H9 (cell line): Measurements from ENCODE around the gene MT1A. TPM values are rescaled to one million over a fixed set of nuclear protein-coding genes. Genes with fewer than 3 reads are reported as not detected.

Experiments
- DNase-seq: peaks from one replicate; pipeline ENCODE4 v3.0.0-alpha.2; 2017
- H2AFZ ChIP-seq: one replicate; pipeline ENCODE4 v1.6.1; 2013; ENCODE audit warnings: mild to moderate bottlenecking, low read length, control low read depth, moderate library complexity
- H2AK5ac ChIP-seq: 2 replicates; pipeline ENCODE4 v1.6.1; 2013; ENCODE audit warnings: low read length, control low read depth, mixed read lengths; ENCODE audit not compliant: insufficient read length
- H2BK120ac ChIP-seq: one replicate; pipeline ENCODE4 v1.6.1; 2013; ENCODE audit warnings: low read depth, mild to moderate bottlenecking, low read length, control low read depth, inconsistent platforms; ENCODE audit not compliant: poor library complexity, severe bottlenecking
- H2BK12ac ChIP-seq: 2 replicates; pipeline ENCODE4 v1.6.1; 2013; ENCODE audit warnings: low read length, control low read depth, mixed read lengths, low read depth; ENCODE audit not compliant: insufficient read length
- H2BK15ac ChIP-seq: 2 replicates; pipeline ENCODE4 v1.6.1; 2013; ENCODE audit warnings: low read depth, low read length, control low read depth
- H2BK20ac ChIP-seq: one replicate; pipeline ENCODE4 v1.6.1; 2013; ENCODE audit warnings: low read depth, mild to moderate bottlenecking, low read length, control low read depth, inconsistent platforms; ENCODE audit not compliant: poor library complexity, severe bottlenecking
- H2BK5ac ChIP-seq: 2 replicates; pipeline ENCODE4 v1.6.1; 2013; ENCODE audit warnings: low read length, control low read depth, mixed read lengths; ENCODE audit not compliant: insufficient read length
- H3K14ac ChIP-seq: 2 replicates; pipeline ENCODE4 v1.6.1; 2013; ENCODE audit warnings: low read length, control low read depth; ENCODE audit not compliant: insufficient read depth
- H3K18ac ChIP-seq: 2 replicates; pipeline ENCODE4 v1.6.1; 2013; ENCODE audit warnings: low read depth, mild to moderate bottlenecking, mixed read lengths, low read length, control low read depth; ENCODE audit not compliant: insufficient read length
- H3K23ac ChIP-seq: 2 replicates; pipeline ENCODE4 v1.6.1; 2013; ENCODE audit warnings: low read length, control low read depth, mixed read lengths, low read depth; ENCODE audit not compliant: insufficient read length
- H3K23me2 ChIP-seq: 2 replicates; pipeline ENCODE4 v1.6.1; 2013; ENCODE audit warnings: low read depth, mild to moderate bottlenecking, mixed read lengths, low read length, control low read depth; ENCODE audit not compliant: insufficient read length, poor library complexity, severe bottlenecking
- H3K27ac ChIP-seq: 2 replicates; pipeline ENCODE4 v1.5.1; 2013; ENCODE audit warnings: low read length, control low read depth, mixed read lengths, low read depth; ENCODE audit not compliant: insufficient read length
- H3K27me3 ChIP-seq: 2 replicates; pipeline ENCODE4 v1.6.1; 2013; ENCODE audit warnings: low read length, control low read depth, inconsistent platforms; ENCODE audit not compliant: insufficient read depth
- H3K4ac ChIP-seq: 2 replicates; pipeline ENCODE4 v1.6.1; 2013; ENCODE audit warnings: low read depth, mild to moderate bottlenecking, control low read depth, inconsistent platforms, low read length, moderate library complexity
- H3K4me1 ChIP-seq: 2 replicates; pipeline ENCODE4 v1.6.1; 2013; ENCODE audit warnings: low read length, control low read depth, inconsistent platforms; ENCODE audit not compliant: insufficient read depth
- H3K4me2 ChIP-seq: 2 replicates; pipeline ENCODE4 v1.6.1; 2013; ENCODE audit warnings: low read length, control low read depth, mixed read lengths; ENCODE audit not compliant: insufficient read length, insufficient read depth
- H3K56ac ChIP-seq: 2 replicates; pipeline ENCODE4 v1.6.1; 2013; ENCODE audit warnings: low read depth, mild to moderate bottlenecking, mixed read lengths, low read length, control low read depth; ENCODE audit not compliant: insufficient read length
- H3K79me1 ChIP-seq: 2 replicates; pipeline ENCODE4 v1.6.1; 2013; ENCODE audit warnings: low read depth, mild to moderate bottlenecking, moderate library complexity, low read length, control low read depth, inconsistent platforms; ENCODE audit not compliant: insufficient read depth, poor library complexity, severe bottlenecking
- H3K79me2 ChIP-seq: 2 replicates; pipeline ENCODE4 v1.6.1; 2013; ENCODE audit warnings: low read length, control low read depth, inconsistent platforms; ENCODE audit not compliant: insufficient read depth
- H3K9ac ChIP-seq: 2 replicates; pipeline ENCODE4 v1.6.1; 2013; ENCODE audit warnings: low read length, control low read depth, mixed read lengths; ENCODE audit not compliant: insufficient read length; ENCODE audit errors: extremely low read depth
- H3K9me3 ChIP-seq: one replicate; pipeline ENCODE4 v1.6.1; 2013; ENCODE audit warnings: low read depth, low read length, inconsistent platforms; ENCODE audit not compliant: control insufficient read depth
- H3T11ph ChIP-seq: one replicate; pipeline ENCODE4 v1.6.1; 2013; ENCODE audit warnings: mild to moderate bottlenecking, low read length, control low read depth, inconsistent platforms
- H4K20me1 ChIP-seq: one replicate; pipeline ENCODE4 v1.6.1; 2013; ENCODE audit not compliant: control insufficient read depth, insufficient read length, insufficient read depth
- H4K5ac ChIP-seq: 2 replicates; pipeline ENCODE4 v1.6.1; 2013; ENCODE audit warnings: low read depth, mild to moderate bottlenecking, mixed read lengths, low read length, control low read depth; ENCODE audit not compliant: insufficient read length
- H4K8ac ChIP-seq: replicated peaks from 2 replicates; pipeline ENCODE4 v1.6.1; 2013; ENCODE audit warnings: low read length, control low read depth, mixed read lengths, low read depth; ENCODE audit not compliant: insufficient read length
- H4K91ac ChIP-seq: 2 replicates; pipeline ENCODE4 v1.6.1; 2013; ENCODE audit warnings: low read depth, mild to moderate bottlenecking, moderate library complexity, mixed read lengths, low read length, control low read depth; ENCODE audit not compliant: insufficient read length
- H3K27ac Mint-ChIP-seq, 3 experiments: 2 replicates in 2 of 3; 3 replicates in 1 of 3; pipeline ENCODE4 v1.8.0; 2020 to 2021; ENCODE audit warnings: mixed read lengths in 3 of 3, mild to moderate bottlenecking in 1 of 3, moderate library complexity in 1 of 3
- H3K27me3 Mint-ChIP-seq: 2 replicates; pipeline ENCODE4 v1.8.0; 2021; ENCODE audit warnings: low read depth, mild to moderate bottlenecking, moderate library complexity, mixed read lengths
- H3K36me3 Mint-ChIP-seq, 3 experiments: 2 replicates in 2 of 3; 3 replicates in 1 of 3; pipeline ENCODE4 v1.8.0; 2020 to 2021; ENCODE audit warnings: low read depth in 3 of 3, mixed read lengths in 3 of 3; ENCODE audit not compliant: insufficient read depth in 1 of 3
- H3K4me1 Mint-ChIP-seq, 2 experiments: 2 replicates each; pipeline ENCODE4 v1.8.0; 2020; ENCODE audit warnings: mixed read lengths in 2 of 2
- H3K4me3 Mint-ChIP-seq, 2 experiments: 2 replicates in 1 of 2; 3 replicates in 1 of 2; pipeline ENCODE4 v1.8.0; 2020 to 2021; ENCODE audit warnings: mild to moderate bottlenecking in 2 of 2, mixed read lengths in 2 of 2, moderate library complexity in 1 of 2
- H3K9me3 Mint-ChIP-seq, 2 experiments: 2 replicates in 1 of 2; 3 replicates in 1 of 2; pipeline ENCODE4 v1.8.0; 2020; ENCODE audit warnings: mild to moderate bottlenecking in 2 of 2, mixed read lengths in 2 of 2, moderate library complexity in 1 of 2
- WGBS: extraction: QIAGEN DNeasy Blood & Tissue Kit; methylation state at CpG from one replicate; pipeline ENCODE4 v1.1.7; 2013; ENCODE audit warnings: missing lambda C conversion rate, low lambda C conversion rate, mixed read lengths; ENCODE audit not compliant: insufficient read length; ENCODE audit errors: extremely low coverage; 5-methylcytosine and 5-hydroxymethylcytosine counted together
- total RNA-seq: library from RNA; stranded (reverse); gene quantifications from 2 replicates; pipeline ENCODE4 v1.2.1, GENCODE V29; 2021
- TF ChIP-seq, protein P1 (sequence below): fragments of 200-600 bp; sonication (generic); conservative IDR thresholded peaks from 3 replicates; pipeline ENCODE4 v1.8.0; 2021; ENCODE audit warnings: antibody characterized with exemption, mild to moderate bottlenecking

The MT1A gene
- total RNA-seq, 1 experiment from 2014 or later = not detected

DNA sequence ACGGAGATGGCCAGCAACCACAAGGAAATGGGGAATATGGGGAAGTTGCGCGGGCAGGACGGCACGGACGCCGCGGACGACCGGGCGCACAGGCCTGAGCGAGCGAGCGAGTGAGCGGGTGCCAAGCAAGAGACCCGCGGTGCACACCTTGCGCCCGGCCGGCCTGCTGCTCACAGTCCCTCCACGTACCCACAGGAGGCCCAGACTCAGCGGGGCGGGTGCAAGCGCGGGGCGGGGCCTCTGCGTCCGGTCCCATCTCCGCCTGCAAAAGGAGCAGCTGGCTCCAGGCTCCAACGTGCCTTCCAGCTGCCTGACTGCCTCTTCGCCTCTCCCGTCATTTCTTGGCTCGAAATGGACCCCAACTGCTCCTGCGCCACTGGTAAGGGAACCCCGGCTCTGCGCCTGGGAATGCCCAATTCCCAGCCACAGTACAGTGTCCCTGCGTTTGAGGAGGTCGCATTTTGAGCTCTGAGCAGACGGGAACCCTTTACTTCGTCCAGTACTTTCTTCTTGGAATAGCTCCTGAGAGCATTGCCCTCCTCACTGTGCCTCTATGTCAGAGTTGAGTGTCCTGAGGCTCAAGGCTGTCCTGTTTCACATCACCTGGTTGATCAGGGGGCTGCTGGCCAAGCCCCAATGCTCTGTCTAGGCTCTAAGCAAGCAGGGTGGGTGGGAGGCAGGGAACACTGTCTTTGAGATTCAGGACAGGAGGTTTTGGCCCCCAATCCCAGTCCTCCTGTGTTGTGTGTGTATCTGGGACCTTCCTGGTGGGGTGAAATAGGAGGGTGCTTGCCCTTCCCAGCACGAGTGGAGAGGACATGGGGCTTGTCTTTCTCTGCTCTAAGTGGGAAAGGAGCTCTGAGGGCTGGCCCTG lies 21.0 kb upstream of the MT1A start:
- no CpG with 5 or more reads among the region's 41 CpGs for WGBS
- Histone ChIP-seq H2BK120ac (no peak overlapping the region), H3T11ph (no peak overlapping the region), H4K8ac (no peak overlapping the region), H2AFZ (no peak overlapping the region), H3K9ac (no peak overlapping the region), H2BK12ac (no peak overlapping the region), H3K23me2 (peaks cover 8% of the 10 kb centered on the region), H3K79me1 (no peaks in the 10 kb centered on the region), H3K18ac (no peak overlapping the region), H3K4me1 (no peaks in the 10 kb centered on the region; the same call in 1 of the 2 replicates), H2BK15ac (no peak overlapping the region), H3K79me2 (no peaks in the 10 kb centered on the region), H3K23ac (no peak overlapping the region), H3K4me2 (peak overlapping the region; percentile 60), H2BK5ac (no peak overlapping the region), H3K27me3 (peaks cover 44% of the 10 kb centered on the region; the same call in 1 of the 2 replicates), H4K5ac (no peak overlapping the region), H2BK20ac (no peak overlapping the region), H3K27ac (no peak overlapping the region), H2AK5ac (no peak overlapping the region), H3K56ac (no peak overlapping the region), H3K4ac (no peak overlapping the region), H3K14ac (no peak overlapping the region), H3K9me3 (no peaks in the 10 kb centered on the region), H4K20me1 (no peaks in the 10 kb centered on the region), H4K91ac (no peak overlapping the region)
- TF ChIP-seq, protein P1, sequence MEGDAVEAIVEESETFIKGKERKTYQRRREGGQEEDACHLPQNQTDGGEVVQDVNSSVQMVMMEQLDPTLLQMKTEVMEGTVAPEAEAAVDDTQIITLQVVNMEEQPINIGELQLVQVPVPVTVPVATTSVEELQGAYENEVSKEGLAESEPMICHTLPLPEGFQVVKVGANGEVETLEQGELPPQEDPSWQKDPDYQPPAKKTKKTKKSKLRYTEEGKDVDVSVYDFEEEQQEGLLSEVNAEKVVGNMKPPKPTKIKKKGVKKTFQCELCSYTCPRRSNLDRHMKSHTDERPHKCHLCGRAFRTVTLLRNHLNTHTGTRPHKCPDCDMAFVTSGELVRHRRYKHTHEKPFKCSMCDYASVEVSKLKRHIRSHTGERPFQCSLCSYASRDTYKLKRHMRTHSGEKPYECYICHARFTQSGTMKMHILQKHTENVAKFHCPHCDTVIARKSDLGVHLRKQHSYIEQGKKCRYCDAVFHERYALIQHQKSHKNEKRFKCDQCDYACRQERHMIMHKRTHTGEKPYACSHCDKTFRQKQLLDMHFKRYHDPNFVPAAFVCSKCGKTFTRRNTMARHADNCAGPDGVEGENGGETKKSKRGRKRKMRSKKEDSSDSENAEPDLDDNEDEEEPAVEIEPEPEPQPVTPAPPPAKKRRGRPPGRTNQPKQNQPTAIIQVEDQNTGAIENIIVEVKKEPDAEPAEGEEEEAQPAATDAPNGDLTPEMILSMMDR = no peak
- H3K4me3 Mint-ChIP-seq = peak overlapping the region; percentile 72 to 89
- H3K36me3 Mint-ChIP-seq = peaks cover 0 to 2% (median 0%) of the 10 kb centered on the region in 3 experiments; a peak in 3 of 7 replicates
- H3K4me1 Mint-ChIP-seq = peaks cover 40 to 54% of the 10 kb centered on the region in 2 experiments
- peaks cover 0 to 5% of the 10 kb centered on the region in 2 experiments; a peak in 1 of 5 replicates for H3K9me3 Mint-ChIP-seq
- peak; percentile 76 for DNase-seq
- peaks cover 82% of the 10 kb centered on the region for H3K27me3 Mint-ChIP-seq
- no peak overlapping the region for H3K27ac Mint-ChIP-seq
